Adrenal gland (tissue), 12 donors: ENCODE results near the gene TBRG4. TPM values are rescaled to one million over a fixed set of nuclear protein-coding genes. Genes with fewer than 3 reads are reported as not detected.

Experiments
- DNase-seq, 7 donors: peaks; one replicate each; pipeline ENCODE4 v3.0.0-alpha.2; 2019 to 2020
- H3K27ac ChIP-seq, 5 donors: fragments of 200-600 bp; sonication (generic) in 4 of 5; 1 replicate in 3 of 5; 2 replicates in 2 of 5; pipeline versions ENCODE4 v1.5.1 to v1.8.0; 2016 to 2020; ENCODE audit warnings: mild to moderate bottlenecking in 1 of 5
- H3K27me3 ChIP-seq: fragments of 200-600 bp; 2 replicates; pipeline ENCODE4 v1.8.0; 2021
- H3K36me3 ChIP-seq, 2 donors: fragments of 200-600 bp; replicated peaks in 1 of 2; 1 replicate in 1 of 2; 2 replicates in 1 of 2; pipeline versions ENCODE4 v1.5.1 to v1.8.0; 2018 to 2022
- H3K4me1 ChIP-seq, 2 donors: fragments of 200-600 bp; replicated peaks in 1 of 2; 1 replicate in 1 of 2; 2 replicates in 1 of 2; pipeline versions ENCODE4 v1.5.1 to v1.8.0; 2018 to 2021
- H3K4me3 ChIP-seq, 4 donors: fragments of 200-600 bp; sonication (generic) in 3 of 4; one replicate each; pipeline ENCODE4 v1.5.1; 2016 to 2018
- H3K9me3 ChIP-seq, 3 donors: fragments of 200-600 bp; sonication (generic) in 1 of 3; replicated peaks in 1 of 3; 1 replicate in 2 of 3; 2 replicates in 1 of 3; pipeline versions ENCODE4 v1.5.1 to v1.8.0; 2016 to 2021
- CTCF ChIP-seq, 6 experiments: fragments of 450-650 bp in 4 of 6; fragments of 200-600 bp in 2 of 6; sonication (generic) in 1 of 6; IDR thresholded peaks; 1 replicate in 5 of 6; 2 replicates in 1 of 6; pipeline versions ENCODE4 v1.5.1 to v1.8.0; 2016 to 2021; ENCODE audit warnings: antibody characterized with exemption in 6 of 6, mild to moderate bottlenecking in 2 of 6, moderate library complexity in 1 of 6
- POLR2A ChIP-seq, 2 donors: fragments of 450-650 bp; IDR thresholded peaks; one replicate each; pipeline ENCODE4 v1.6.1; 2017; ENCODE audit warnings: antibody characterized with exemption in 2 of 2, mild to moderate bottlenecking in 2 of 2, moderate library complexity in 1 of 2
- WGBS, 4 donors: extraction: QIAGEN DNeasy Blood & Tissue Kit in 2 of 4; methylation state at CpG; one replicate each; pipeline versions ENCODE4 v1.1.5 to v1.1.7; 2013 to 2017; 5-methylcytosine and 5-hydroxymethylcytosine counted together
- intact Hi-C, 2 donors: fragments of 100-400 bp; cut with DNase I; formaldehyde crosslinking; loops; one replicate each; pipeline versions ENCODE4 v1.14.1 to v1.15.0; 2022 to 2023
- polyA plus RNA-seq, 3 donors: library from polyadenylated mRNA; stranded (reverse); fragments of 200-250 nt in 2 of 3; fragments of 350-450 nt in 1 of 3; fragmentation: Illumina TruSeq in 1 of 3; extraction: RNeasy Lipid Tissue Mini Kit (QIAGEN cat#74804) in 1 of 3; gene quantifications; one replicate each; pipeline ENCODE4 v1.2.3, GENCODE V29; 2013 to 2014
- total RNA-seq, 9 donors: library from RNA; depleted of rRNA in 4 of 9; stranded (reverse); fragments of >200 nt in 4 of 9; fragments of 120-200 nt in 1 of 9; fragmentation: NEBNext Ultra II Directional in 1 of 9; extraction: Animal tissue kit (Norgen Biotek cat#: 25700) in 1 of 9; gene quantifications; one replicate each; pipeline versions ENCODE4 v1.1.0 to v1.2.4, GENCODE V29; 2013 to 2023
- donor health status: healthy with polysubstance abuse.
- donor health status: Bipolar disorder and iron deficiency.
- donor health status: DM: yes; HTN: yes; CAD: no.
- donor health status: DM: no; HTN: no; CAD: no.
- donor health status: DM: no; HTN: no; CAD: no.
- donor health status: DM: yes; HTN: yes; CAD: no.

Gene TBRG4
- total and polyA plus RNA-seq, 12 donors = 41.4 to 85.8 (median 58.0) TPM

- no peak for DNase-seq
- intact Hi-C loops = loop anchor here in 1 of 2 donors (1.0 kb wide), 1 partner anchor 41 kb away; no protein-coding TSS in a partner anchor
- no peak overlapping the region for H3K4me3 ChIP-seq
- no peaks in the 10 kb centered on the region for H3K4me1 ChIP-seq
- TF ChIP-seq POLR2A (IDR thresholded peaks at IDR 0.05) (no peak), CTCF (IDR thresholded peaks at IDR 0.05) (no peak)
- H3K36me3 ChIP-seq = no peaks in the 10 kb centered on the region
- no peaks in the 10 kb centered on the region for H3K9me3 ChIP-seq
- WGBS, 4 donors = 73 to 85% (median 80%) methylated on average over 9 to 16 of the region's 16 CpGs
- no peak overlapping the region for H3K27ac ChIP-seq
- H3K27me3 ChIP-seq = no peaks in the 10 kb centered on the region
Measured at GRCh38 chr7:45122975-45123860, 11.7 kb upstream of the TBRG4 start.

- intact Hi-C loops = no loop called here
- DNase-seq = no peak
- Histone ChIP-seq H3K9me3 (no peaks in the 10 kb centered on the region), H3K36me3 (no peaks in the 10 kb centered on the region), H3K27ac (no peak overlapping the region), H3K4me3 (no peak overlapping the region), H3K4me1 (no peaks in the 10 kb centered on the region), H3K27me3 (no peaks in the 10 kb centered on the region)
- WGBS, 4 donors = 83 to 93% (median 86%) methylated on average over 3 of the region's 3 CpGs
- TF ChIP-seq POLR2A (IDR thresholded peaks at IDR 0.05) = no peak
- no peak for TF ChIP-seq CTCF (IDR thresholded peaks at IDR 0.05)
Measured at GRCh38 chr7:45119550-45119949, 8.1 kb upstream of the TBRG4 start.

GRCh38 chr7:45118889-45119331 lies 7.4 kb upstream of the TBRG4 start:
- no peak for DNase-seq
- no peak for TF ChIP-seq CTCF (IDR thresholded peaks at IDR 0.05)
- no peak for TF ChIP-seq POLR2A (IDR thresholded peaks at IDR 0.05)
- H3K4me3 ChIP-seq = no peak overlapping the region
- 89 to 100% (median 100%) methylated on average over 2 to 3 of the region's 3 CpGs for WGBS, 4 donors
- intact Hi-C loops = no loop called here
- H3K9me3 ChIP-seq = no peaks in the 10 kb centered on the region
- no peaks in the 10 kb centered on the region for H3K27me3 ChIP-seq
- no peaks in the 10 kb centered on the region for H3K4me1 ChIP-seq
- H3K36me3 ChIP-seq = no peaks in the 10 kb centered on the region
- no peak overlapping the region for H3K27ac ChIP-seq

- intact Hi-C loops = no loop called here
- Histone ChIP-seq H3K36me3 (no peaks in the 10 kb centered on the region), H3K27ac (no peak overlapping the region), H3K4me1 (no peaks in the 10 kb centered on the region), H3K27me3 (no peaks in the 10 kb centered on the region), H3K4me3 (no peak overlapping the region), H3K9me3 (no peaks in the 10 kb centered on the region)
- TF ChIP-seq POLR2A (IDR thresholded peaks at IDR 0.05) (no peak), CTCF (IDR thresholded peaks at IDR 0.05) (no peak)
- no peak for DNase-seq
- 79 to 89% (median 85%) methylated on average over 4 of the region's 4 CpGs for WGBS, 4 donors
Measured at GRCh38 chr7:45118292-45118691, 6.8 kb upstream of the TBRG4 start.
